HL-60 (cell line): Measurements from ENCODE around the gene ZNF692.

Source experiments
- DNase-seq, 2 experiments: peaks; one replicate each; pipeline ENCODE4 v3.0.0-alpha.2; 2010 to 2020; ENCODE audit warnings: low read depth in 1 of 2, low spot score in 1 of 2
- H3K27ac ChIP-seq: fragments of 250-450 bp; sonication (Bioruptor Pico); replicated peaks from 2 replicates; pipeline ENCODE4 v1.5.1; 2020; ENCODE audit warnings: mild to moderate bottlenecking, moderate library complexity
- H3K27me3 ChIP-seq: fragments of 250-450 bp; sonication (Bioruptor Pico); 2 replicates; pipeline ENCODE4 v1.5.1; 2021; ENCODE audit warnings: mild to moderate bottlenecking, moderate library complexity; ENCODE audit not compliant: insufficient read depth, poor library complexity, severe bottlenecking
- H3K4me3 ChIP-seq: replicated peaks from 2 replicates; pipeline ENCODE4 v1.5.1; 2011; ENCODE audit warnings: mild to moderate bottlenecking, control low read depth, low read length; ENCODE audit not compliant: insufficient read depth
- GABPA ChIP-seq: IDR thresholded peaks from 2 replicates; pipeline ENCODE4 v1.6.1; 2012; ENCODE audit warnings: low read depth
- POLR2AphosphoS5 ChIP-seq: IDR thresholded peaks from 2 replicates; pipeline ENCODE4 v1.6.1; 2012; ENCODE audit warnings: low read depth
- SPI1 ChIP-seq: IDR thresholded peaks from 2 replicates; pipeline ENCODE4 v1.6.1; 2012; ENCODE audit warnings: low read depth, mild to moderate bottlenecking, borderline replicate concordance
- TF ChIP-seq, protein P1 (sequence below): IDR thresholded peaks from 2 replicates; pipeline ENCODE4 v1.6.1; 2012; ENCODE audit warnings: low read depth; ENCODE audit not compliant: insufficient replicate concordance
- TF ChIP-seq, protein P2 (sequence below): IDR thresholded peaks from one replicate; pipeline ENCODE4 v1.5.1; 2011; ENCODE audit warnings: low read length, control low read depth, inconsistent platforms; ENCODE audit not compliant: insufficient read depth

Gene ZNF692

DNA sequence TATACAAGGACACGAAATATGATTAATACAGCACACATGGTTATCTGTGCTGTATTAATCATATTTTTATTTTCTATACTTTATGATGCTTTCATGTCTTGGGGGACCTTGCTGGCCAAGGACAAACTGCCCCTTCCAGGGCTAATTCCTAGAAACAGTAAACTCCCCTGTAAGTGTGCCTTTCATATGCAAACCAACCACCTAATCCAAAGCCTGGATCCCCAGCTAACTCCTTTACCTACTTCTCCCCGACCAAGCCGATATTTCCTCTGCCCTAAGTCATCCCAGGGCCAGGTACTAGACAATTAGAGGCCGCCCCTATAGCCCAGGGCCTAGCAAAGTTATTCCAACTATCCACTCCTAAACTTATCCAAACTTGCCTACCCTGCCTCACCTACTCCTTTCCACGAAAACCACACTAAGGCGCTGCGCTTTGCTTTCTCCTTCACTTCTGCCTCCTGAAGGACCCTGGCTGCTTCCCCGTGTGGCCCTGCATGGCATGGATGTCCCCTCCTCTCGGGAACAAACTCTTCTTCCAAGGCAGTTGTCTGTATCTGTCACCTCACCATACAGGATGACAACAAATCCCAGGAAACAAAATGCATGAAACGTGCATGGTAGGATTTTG lies 43.4 kb downstream of the ZNF692 start:
- no peaks in the 10 kb centered on the region for H3K27me3 ChIP-seq
- H3K4me3 ChIP-seq = no peak overlapping the region
- no peak for TF ChIP-seq GABPA
- TF ChIP-seq SPI1 = no peak
- TF ChIP-seq, protein P1, sequence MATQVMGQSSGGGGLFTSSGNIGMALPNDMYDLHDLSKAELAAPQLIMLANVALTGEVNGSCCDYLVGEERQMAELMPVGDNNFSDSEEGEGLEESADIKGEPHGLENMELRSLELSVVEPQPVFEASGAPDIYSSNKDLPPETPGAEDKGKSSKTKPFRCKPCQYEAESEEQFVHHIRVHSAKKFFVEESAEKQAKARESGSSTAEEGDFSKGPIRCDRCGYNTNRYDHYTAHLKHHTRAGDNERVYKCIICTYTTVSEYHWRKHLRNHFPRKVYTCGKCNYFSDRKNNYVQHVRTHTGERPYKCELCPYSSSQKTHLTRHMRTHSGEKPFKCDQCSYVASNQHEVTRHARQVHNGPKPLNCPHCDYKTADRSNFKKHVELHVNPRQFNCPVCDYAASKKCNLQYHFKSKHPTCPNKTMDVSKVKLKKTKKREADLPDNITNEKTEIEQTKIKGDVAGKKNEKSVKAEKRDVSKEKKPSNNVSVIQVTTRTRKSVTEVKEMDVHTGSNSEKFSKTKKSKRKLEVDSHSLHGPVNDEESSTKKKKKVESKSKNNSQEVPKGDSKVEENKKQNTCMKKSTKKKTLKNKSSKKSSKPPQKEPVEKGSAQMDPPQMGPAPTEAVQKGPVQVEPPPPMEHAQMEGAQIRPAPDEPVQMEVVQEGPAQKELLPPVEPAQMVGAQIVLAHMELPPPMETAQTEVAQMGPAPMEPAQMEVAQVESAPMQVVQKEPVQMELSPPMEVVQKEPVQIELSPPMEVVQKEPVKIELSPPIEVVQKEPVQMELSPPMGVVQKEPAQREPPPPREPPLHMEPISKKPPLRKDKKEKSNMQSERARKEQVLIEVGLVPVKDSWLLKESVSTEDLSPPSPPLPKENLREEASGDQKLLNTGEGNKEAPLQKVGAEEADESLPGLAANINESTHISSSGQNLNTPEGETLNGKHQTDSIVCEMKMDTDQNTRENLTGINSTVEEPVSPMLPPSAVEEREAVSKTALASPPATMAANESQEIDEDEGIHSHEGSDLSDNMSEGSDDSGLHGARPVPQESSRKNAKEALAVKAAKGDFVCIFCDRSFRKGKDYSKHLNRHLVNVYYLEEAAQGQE = no peak
- TF ChIP-seq POLR2AphosphoS5 = no peak
- TF ChIP-seq, protein P2, sequence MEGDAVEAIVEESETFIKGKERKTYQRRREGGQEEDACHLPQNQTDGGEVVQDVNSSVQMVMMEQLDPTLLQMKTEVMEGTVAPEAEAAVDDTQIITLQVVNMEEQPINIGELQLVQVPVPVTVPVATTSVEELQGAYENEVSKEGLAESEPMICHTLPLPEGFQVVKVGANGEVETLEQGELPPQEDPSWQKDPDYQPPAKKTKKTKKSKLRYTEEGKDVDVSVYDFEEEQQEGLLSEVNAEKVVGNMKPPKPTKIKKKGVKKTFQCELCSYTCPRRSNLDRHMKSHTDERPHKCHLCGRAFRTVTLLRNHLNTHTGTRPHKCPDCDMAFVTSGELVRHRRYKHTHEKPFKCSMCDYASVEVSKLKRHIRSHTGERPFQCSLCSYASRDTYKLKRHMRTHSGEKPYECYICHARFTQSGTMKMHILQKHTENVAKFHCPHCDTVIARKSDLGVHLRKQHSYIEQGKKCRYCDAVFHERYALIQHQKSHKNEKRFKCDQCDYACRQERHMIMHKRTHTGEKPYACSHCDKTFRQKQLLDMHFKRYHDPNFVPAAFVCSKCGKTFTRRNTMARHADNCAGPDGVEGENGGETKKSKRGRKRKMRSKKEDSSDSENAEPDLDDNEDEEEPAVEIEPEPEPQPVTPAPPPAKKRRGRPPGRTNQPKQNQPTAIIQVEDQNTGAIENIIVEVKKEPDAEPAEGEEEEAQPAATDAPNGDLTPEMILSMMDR = no peak
- H3K27ac ChIP-seq = peak overlapping the region; percentile 58
- DNase-seq = no peak

DNA sequence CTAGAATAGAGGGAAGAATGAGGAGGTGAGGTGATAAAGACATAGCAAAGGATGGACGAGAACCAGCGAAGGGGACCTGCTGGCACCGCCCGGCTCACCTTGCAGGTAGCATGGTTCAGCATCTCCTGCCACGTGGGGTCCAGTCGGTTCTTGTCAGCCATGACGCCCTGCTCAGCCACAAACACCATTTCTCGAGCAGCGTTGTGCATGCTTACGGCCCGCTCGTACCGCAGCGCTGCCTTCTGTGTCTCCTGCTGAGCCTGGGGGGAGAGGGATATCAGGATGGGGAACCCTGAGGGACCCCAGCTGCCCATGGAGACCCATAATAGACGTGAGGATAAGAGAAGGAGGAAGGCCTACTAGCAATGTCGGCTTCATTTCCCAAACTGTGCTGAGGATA lies 44.5 kb downstream of the ZNF692 start:
- H3K27ac ChIP-seq = no peak overlapping the region

DNA sequence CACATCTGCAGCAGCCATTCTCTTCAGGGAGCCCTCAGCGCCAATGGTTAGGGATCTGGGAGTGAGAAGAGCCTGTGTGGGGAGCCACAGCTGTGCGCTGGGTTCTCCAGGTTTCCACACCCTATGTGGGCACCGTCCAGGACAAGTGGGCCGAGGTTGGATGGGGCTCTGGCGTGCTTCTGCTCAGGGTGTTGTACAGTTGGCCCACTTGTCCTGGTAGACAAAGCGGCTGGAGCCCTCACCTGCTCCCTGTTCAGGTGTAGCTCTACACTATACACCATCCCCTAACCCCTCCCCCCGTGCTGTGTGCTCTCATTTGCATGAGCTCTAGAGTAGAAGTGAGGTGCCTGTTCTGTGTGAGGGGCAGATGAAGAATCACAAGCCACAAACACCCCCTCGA lies 45.3 kb downstream of the ZNF692 start:
- Histone ChIP-seq H3K27me3 (no peaks in the 10 kb centered on the region), H3K4me3 (no peak overlapping the region), H3K27ac (no peak overlapping the region)
- DNase-seq = no peak
- TF ChIP-seq POLR2AphosphoS5 (no peak), SPI1 (no peak), GABPA (no peak)
- TF ChIP-seq, protein P1 = no peak
- TF ChIP-seq, protein P2 = no peak

More for the DNA sequence above, 44.5 kb downstream of the ZNF692 start:
- DNase-seq = no peak
- Histone ChIP-seq H3K27me3 (no peaks in the 10 kb centered on the region), H3K4me3 (no peak overlapping the region)
- no peak for TF ChIP-seq GABPA
- TF ChIP-seq, protein P2 = no peak
- TF ChIP-seq POLR2AphosphoS5 = no peak
- TF ChIP-seq, protein P1 = no peak
- no peak for TF ChIP-seq SPI1
